Activated naive CD4-positive, alpha-beta T cell (primary cell): ENCODE measurements around the gene MAST4.

Experiments used
- DNase-seq, 4 experiments: peaks; one replicate each; lab custom pipeline; 2025; lab: John Stamatoyannopoulos, UW

Gene MAST4

GRCh38 chr5:67214036-67214435 lies 617.8 kb downstream of the MAST4 start:
- no peak for DNase-seq

- DNase-seq: no peak
These were observed 618.7 kb downstream of the MAST4 start for GRCh38 chr5:67214707-67215447.

GRCh38 chr5:67215519-67216471 lies 619.6 kb downstream of the MAST4 start:
- DNase-seq: peak in 3 of 4 experiments; percentile 3 to 60 (median 51)

GRCh38 chr5:67216564-67216963 lies 620.4 kb downstream of the MAST4 start:
- DNase-seq: no peak
